Ishikawa (cell line): ENCODE data around the gene TIPRL.

ENCODE experiments used
- CEBPB ChIP-seq: IDR thresholded peaks from 2 replicates; pipeline ENCODE4 v1.6.1; 2012
- CREB1 ChIP-seq: IDR thresholded peaks from 2 replicates; pipeline ENCODE4 v1.6.1; 2012; ENCODE audit warnings: low read depth
- EGR1 ChIP-seq: IDR thresholded peaks from 2 replicates; pipeline ENCODE4 v1.6.1; 2012
- EP300 ChIP-seq: IDR thresholded peaks from 2 replicates; pipeline ENCODE4 v1.6.1; 2012; ENCODE audit warnings: borderline replicate concordance
- FOXM1 ChIP-seq: IDR thresholded peaks from 2 replicates; pipeline ENCODE4 v1.6.1; 2012; ENCODE audit warnings: low read depth, borderline replicate concordance
- MAX ChIP-seq: IDR thresholded peaks from 2 replicates; pipeline ENCODE4 v1.6.1; 2012
- NFIC ChIP-seq: IDR thresholded peaks from 2 replicates; pipeline ENCODE4 v1.6.1; 2012
- RAD21 ChIP-seq: IDR thresholded peaks from 2 replicates; pipeline ENCODE4 v1.6.1; 2012; ENCODE audit warnings: low read depth
- REST ChIP-seq: IDR thresholded peaks from 2 replicates; pipeline ENCODE4 v1.6.1; 2012; ENCODE audit warnings: low read depth, mild to moderate bottlenecking
- TAF1 ChIP-seq: IDR thresholded peaks from 2 replicates; pipeline ENCODE4 v1.6.1; 2012; ENCODE audit warnings: low read depth, mild to moderate bottlenecking
- TCF12 ChIP-seq: IDR thresholded peaks from 2 replicates; pipeline ENCODE4 v1.6.1; 2012; ENCODE audit warnings: low read depth
- TEAD4 ChIP-seq: IDR thresholded peaks from 2 replicates; pipeline ENCODE4 v1.6.1; 2012
- USF1 ChIP-seq: IDR thresholded peaks from 2 replicates; pipeline ENCODE4 v1.6.1; 2012
- YY1 ChIP-seq: IDR thresholded peaks from 2 replicates; pipeline ENCODE4 v1.6.1; 2012; ENCODE audit warnings: low read depth
- ZBTB7A ChIP-seq: IDR thresholded peaks from 2 replicates; pipeline ENCODE4 v1.6.1; 2012; ENCODE audit warnings: low read depth

Gene TIPRL

DNA sequence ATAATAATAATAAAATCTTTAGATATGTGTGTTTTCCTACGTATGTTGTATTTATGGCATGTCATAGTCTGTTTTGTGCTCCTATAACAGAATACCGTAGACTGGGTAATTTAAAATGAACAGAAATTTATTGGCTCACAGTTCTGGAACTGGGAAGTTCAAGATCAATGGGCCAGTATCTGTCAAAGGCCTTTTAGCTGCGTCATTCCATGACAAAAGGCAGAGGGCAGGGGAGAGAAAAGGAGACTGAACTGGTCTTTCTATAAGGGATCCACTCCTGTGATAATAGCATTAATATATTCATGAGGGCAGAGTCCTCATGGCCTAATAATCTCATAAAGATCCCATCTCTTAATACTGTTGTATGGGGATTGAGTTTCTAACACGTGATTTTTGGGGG, 39.9 kb downstream of the TIPRL start:
- TF ChIP-seq TEAD4 (no peak), TAF1 (no peak), MAX (no peak), TCF12 (no peak), CEBPB (no peak), REST (no peak), RAD21 (no peak), YY1 (no peak), ZBTB7A (no peak), CREB1 (no peak), USF1 (no peak), NFIC (no peak), FOXM1 (no peak)

DNA sequence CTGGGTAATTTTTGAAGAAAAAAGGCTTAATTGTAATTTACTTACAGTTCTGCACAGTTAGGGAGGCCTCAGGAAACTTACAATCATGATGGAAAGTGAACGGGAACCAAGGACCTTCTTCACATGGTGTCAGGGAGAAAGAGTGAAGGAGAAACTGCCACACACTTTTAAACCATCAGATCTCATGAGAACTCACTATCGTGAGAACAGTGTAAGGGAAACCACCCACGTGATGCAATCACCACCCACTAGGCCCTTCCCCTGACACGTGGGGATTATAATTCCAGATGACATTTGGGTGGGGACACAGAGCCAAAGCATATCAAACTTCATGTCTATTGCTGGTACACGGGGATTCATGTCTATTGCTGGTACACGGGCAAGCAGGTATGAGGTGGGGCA, 41.7 kb downstream of the TIPRL start:
- TF ChIP-seq TCF12 = no peak
- TF ChIP-seq CEBPB = no peak
- no peak for TF ChIP-seq REST
- TF ChIP-seq ZBTB7A = no peak
- TF ChIP-seq NFIC = no peak
- no peak for TF ChIP-seq RAD21
- no peak for TF ChIP-seq FOXM1
- no peak for TF ChIP-seq MAX
- TF ChIP-seq USF1 = no peak
- TF ChIP-seq TAF1 = no peak
- TF ChIP-seq EP300 = no peak
- no peak for TF ChIP-seq YY1
- TF ChIP-seq CREB1 = no peak
- TF ChIP-seq TEAD4 = no peak
- TF ChIP-seq EGR1 = no peak

DNA sequence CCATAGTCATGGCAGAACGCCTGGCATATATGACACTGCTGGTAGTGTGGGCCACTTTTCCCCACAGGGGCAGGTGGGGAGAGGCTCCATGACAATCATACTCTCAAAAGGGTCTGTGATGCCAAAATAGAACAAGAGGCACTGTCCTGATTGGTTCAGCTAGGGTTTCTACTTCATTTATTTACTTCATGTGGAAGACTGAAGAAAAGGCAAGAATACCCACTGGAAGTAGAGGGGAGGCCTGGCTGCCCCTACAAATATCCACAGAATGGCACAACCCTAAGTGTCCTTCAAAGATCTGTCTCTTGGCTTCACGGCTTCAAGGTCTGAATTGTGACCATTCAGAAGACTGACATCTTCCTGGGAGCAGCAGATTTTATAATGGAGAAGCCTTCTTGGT, 42.5 kb downstream of the TIPRL start:
- no peak for TF ChIP-seq ZBTB7A
- no peak for TF ChIP-seq TEAD4
- no peak for TF ChIP-seq CREB1
- TF ChIP-seq CEBPB = no peak
- no peak for TF ChIP-seq EGR1
- no peak for TF ChIP-seq RAD21
- no peak for TF ChIP-seq FOXM1
- TF ChIP-seq TCF12 = no peak
- TF ChIP-seq YY1 = no peak
- no peak for TF ChIP-seq EP300
- TF ChIP-seq USF1 = no peak
- no peak for TF ChIP-seq MAX
- TF ChIP-seq TAF1 = no peak
- no peak for TF ChIP-seq NFIC
- no peak for TF ChIP-seq REST

GRCh38 chr1:168223261-168223660, 44.5 kb downstream of the TIPRL start:
- TF ChIP-seq TEAD4 (no peak), EP300 (no peak), TAF1 (no peak)
